Thoracic aorta (tissue), 2 donors: ENCODE data around the gene KCNJ3. TPM values are rescaled to one million over a fixed set of nuclear protein-coding genes. Genes with fewer than 3 reads are reported as not detected.
A peak's percentile ranks its signal among the peaks of the same experiment; 100 is the strongest.

Experiments
- ATAC-seq: fragments of 150-250 bp; one replicate; pipeline ENCODE4 v1.8.0; 2017; ENCODE audit warnings: low read depth; ENCODE audit not compliant: insufficient number of reproducible peaks, low FRiP score
- DNase-seq: peaks from one replicate; pipeline ENCODE4 v3.0.0-alpha.2; 2020; ENCODE audit warnings: low spot score
- H3K27ac ChIP-seq, 2 donors: fragments of 200-600 bp; sonication (generic); 1 replicate in 1 of 2; 2 replicates in 1 of 2; pipeline ENCODE4 v1.5.1; 2016; ENCODE audit warnings: mild to moderate bottlenecking in 2 of 2, moderate library complexity in 2 of 2
- H3K27me3 ChIP-seq: fragments of 200-600 bp; sonication (generic); replicated peaks from 2 replicates; pipeline ENCODE4 v1.6.0; 2016; ENCODE audit warnings: mild to moderate bottlenecking; ENCODE audit not compliant: insufficient read depth
- H3K36me3 ChIP-seq: fragments of 200-600 bp; sonication (generic); one replicate; pipeline ENCODE4 v1.5.1; 2016
- H3K4me1 ChIP-seq, 2 donors: fragments of 200-600 bp; sonication (generic); 1 replicate in 1 of 2; 2 replicates in 1 of 2; pipeline versions ENCODE4 v1.5.1 to v1.6.0; 2016; ENCODE audit warnings: low read depth in 2 of 2, mild to moderate bottlenecking in 1 of 2; ENCODE audit not compliant: control insufficient read depth in 1 of 2
- H3K4me3 ChIP-seq: fragments of 200-600 bp; sonication (generic); 2 replicates; pipeline ENCODE4 v1.5.1; 2016; ENCODE audit warnings: mild to moderate bottlenecking
- H3K9me3 ChIP-seq: fragments of 200-600 bp; sonication (generic); 2 replicates; pipeline ENCODE4 v1.5.1; 2016
- total RNA-seq, 2 donors: library from RNA; depleted of rRNA; stranded (reverse); fragments of >200 nt; gene quantifications; one replicate each; pipeline versions ENCODE4 v1.1.0 to v1.2.3, GENCODE V29; 2016
- TF ChIP-seq, protein P1 (sequence below): fragments of 200-600 bp; sonication (generic); IDR thresholded peaks from one replicate; pipeline ENCODE4 v1.5.1; 2019; ENCODE audit warnings: antibody characterized with exemption

The KCNJ3 gene
- total RNA-seq, 2 donors from 2014 or later, result 1.6 to 2.8 TPM

DNA sequence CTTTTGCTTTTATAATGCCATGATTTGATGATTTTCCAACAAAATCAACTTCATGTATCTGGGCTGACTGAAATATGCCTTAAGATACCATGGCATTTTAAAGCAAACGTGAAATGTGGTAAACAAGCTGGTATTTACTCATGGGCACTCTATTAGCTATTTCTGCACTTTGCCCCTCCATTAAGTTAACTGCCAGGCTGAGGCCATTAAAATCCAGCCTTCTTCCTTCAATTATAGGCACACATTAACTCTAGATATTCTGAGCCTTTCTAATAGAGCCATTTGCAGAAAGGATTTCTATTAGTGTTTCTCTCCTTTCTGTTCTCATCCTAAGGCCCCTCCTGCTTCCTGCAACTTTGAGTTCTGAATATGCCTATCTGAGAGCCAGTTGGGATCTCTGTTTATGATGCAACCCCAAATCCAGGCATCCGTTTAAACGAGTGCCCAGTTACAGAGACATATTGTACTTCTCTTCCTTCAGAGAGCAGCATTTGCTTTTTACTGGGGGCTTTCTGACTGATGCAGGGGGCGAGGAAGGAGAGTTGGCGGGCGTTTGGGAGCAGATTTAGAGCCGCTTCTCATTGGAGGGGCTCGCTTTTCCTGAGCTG is 1.6 kb upstream of the KCNJ3 start:
- ATAC-seq, result no peak
- Histone ChIP-seq H3K4me3 (peak overlapping the region; percentile 72), H3K4me1 (peaks cover 4 to 39% of the 10 kb centered on the region in 2 donors), H3K27ac (peak overlapping the region in 1 of 2 donors; percentile 44), H3K36me3 (no peaks in the 10 kb centered on the region), H3K27me3 (no peaks in the 10 kb centered on the region), H3K9me3 (no peaks in the 10 kb centered on the region)
- TF ChIP-seq, protein P1, sequence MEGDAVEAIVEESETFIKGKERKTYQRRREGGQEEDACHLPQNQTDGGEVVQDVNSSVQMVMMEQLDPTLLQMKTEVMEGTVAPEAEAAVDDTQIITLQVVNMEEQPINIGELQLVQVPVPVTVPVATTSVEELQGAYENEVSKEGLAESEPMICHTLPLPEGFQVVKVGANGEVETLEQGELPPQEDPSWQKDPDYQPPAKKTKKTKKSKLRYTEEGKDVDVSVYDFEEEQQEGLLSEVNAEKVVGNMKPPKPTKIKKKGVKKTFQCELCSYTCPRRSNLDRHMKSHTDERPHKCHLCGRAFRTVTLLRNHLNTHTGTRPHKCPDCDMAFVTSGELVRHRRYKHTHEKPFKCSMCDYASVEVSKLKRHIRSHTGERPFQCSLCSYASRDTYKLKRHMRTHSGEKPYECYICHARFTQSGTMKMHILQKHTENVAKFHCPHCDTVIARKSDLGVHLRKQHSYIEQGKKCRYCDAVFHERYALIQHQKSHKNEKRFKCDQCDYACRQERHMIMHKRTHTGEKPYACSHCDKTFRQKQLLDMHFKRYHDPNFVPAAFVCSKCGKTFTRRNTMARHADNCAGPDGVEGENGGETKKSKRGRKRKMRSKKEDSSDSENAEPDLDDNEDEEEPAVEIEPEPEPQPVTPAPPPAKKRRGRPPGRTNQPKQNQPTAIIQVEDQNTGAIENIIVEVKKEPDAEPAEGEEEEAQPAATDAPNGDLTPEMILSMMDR, result no peak
- no peak for DNase-seq

DNA sequence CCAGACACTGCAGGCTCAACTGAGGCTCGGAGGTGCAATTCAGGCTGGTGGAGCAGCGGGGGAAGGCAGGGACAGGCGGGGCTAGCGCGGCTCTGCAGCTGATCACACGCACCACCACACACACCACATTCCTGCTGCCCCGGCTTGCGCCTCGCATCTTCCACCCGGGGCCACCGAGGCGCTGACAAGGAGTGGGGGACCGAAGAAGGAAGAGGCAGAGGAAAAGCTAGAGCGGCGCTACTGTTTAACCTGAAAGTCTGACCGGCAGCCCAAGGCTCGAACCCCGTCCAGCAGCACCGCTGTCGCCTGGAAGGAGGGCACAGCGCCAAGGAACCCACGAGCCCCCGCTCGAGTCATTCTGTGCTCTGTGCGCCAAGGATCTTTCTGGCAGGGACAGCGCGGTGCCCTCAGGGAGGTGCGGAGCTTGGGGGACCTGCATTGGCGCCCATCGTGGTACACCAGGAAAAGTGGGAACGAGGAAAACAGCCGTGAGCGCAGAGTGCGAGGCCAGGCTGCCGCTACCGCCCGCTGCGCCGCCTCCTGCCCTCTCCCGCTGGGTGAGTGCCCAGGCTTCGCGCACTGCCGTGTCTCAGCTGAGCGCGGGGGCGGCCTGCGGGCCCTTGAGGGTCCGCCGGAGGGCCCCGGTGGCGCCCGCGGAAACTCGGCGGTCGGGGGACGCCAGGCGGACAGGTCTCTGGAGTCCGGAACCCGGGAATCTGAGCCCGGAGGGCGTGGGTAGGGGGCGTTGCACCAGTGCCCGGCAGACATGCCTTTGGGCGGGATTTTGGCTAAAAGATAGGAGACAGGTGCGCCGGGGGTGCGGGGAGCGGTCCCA is 860 bp upstream of the KCNJ3 start:
- no peaks in the 10 kb centered on the region for H3K9me3 ChIP-seq
- ATAC-seq (no peak), DNase-seq (no peak)
- peak overlapping the region; percentile 12 to 44 for H3K27ac ChIP-seq
- no peaks in the 10 kb centered on the region for H3K36me3 ChIP-seq
- peaks cover 2 to 45% of the 10 kb centered on the region in 2 donors for H3K4me1 ChIP-seq
- no peaks in the 10 kb centered on the region for H3K27me3 ChIP-seq
- H3K4me3 ChIP-seq, result peak overlapping the region; percentile 72
- TF ChIP-seq, protein P1, result no peak

- DNase-seq (no peak), ATAC-seq (no peak)
- H3K27me3 ChIP-seq, result no peaks in the 10 kb centered on the region
- TF ChIP-seq, protein P1, result no peak
- H3K4me1 ChIP-seq, result peaks cover 0 to 31% of the 10 kb centered on the region in 2 donors
- H3K4me3 ChIP-seq, result peak overlapping the region; percentile 72
- H3K9me3 ChIP-seq, result no peaks in the 10 kb centered on the region
- no peak overlapping the region for H3K27ac ChIP-seq
- no peaks in the 10 kb centered on the region for H3K36me3 ChIP-seq
Observed at GRCh38 chr2:154698721-154699574, 453 bp downstream of the KCNJ3 start.

- H3K4me1 ChIP-seq, result peaks cover 0 to 33% of the 10 kb centered on the region in 2 donors
- DNase-seq, result no peak
- ATAC-seq, result no peak
- H3K4me3 ChIP-seq, result peak overlapping the region; percentile 72
- H3K27ac ChIP-seq, result no peak overlapping the region
- H3K9me3 ChIP-seq, result no peaks in the 10 kb centered on the region
- no peaks in the 10 kb centered on the region for H3K27me3 ChIP-seq
- TF ChIP-seq, protein P1, result no peak
- no peaks in the 10 kb centered on the region for H3K36me3 ChIP-seq
Observed at GRCh38 chr2:154699575-154699930, 1.1 kb downstream of the KCNJ3 start.

- no peak overlapping the region for H3K27ac ChIP-seq
- DNase-seq (no peak), ATAC-seq (no peak)
- H3K36me3 ChIP-seq, result no peaks in the 10 kb centered on the region
- TF ChIP-seq, protein P1, result no peak
- peaks cover 0 to 36% of the 10 kb centered on the region in 2 donors for H3K4me1 ChIP-seq
- no peaks in the 10 kb centered on the region for H3K9me3 ChIP-seq
- H3K27me3 ChIP-seq, result no peaks in the 10 kb centered on the region
- peak overlapping the region; percentile 72 for H3K4me3 ChIP-seq
Observed at GRCh38 chr2:154700136-154700535, 1.6 kb downstream of the KCNJ3 start.
